Measurements from ENCODE around the gene SMYD3. TPM values are rescaled to one million over a fixed set of nuclear protein-coding genes. Genes with fewer than 3 reads are reported as not detected.
"Not testable (repeated sequence)": the region's sequence is repeated elsewhere in the genome, so short reads cannot be mapped to it uniquely, and the experiment has no call there.

Gene SMYD3
- total RNA-seq, 1 experiment from 2014 or later = 44.5 TPM

DNA sequence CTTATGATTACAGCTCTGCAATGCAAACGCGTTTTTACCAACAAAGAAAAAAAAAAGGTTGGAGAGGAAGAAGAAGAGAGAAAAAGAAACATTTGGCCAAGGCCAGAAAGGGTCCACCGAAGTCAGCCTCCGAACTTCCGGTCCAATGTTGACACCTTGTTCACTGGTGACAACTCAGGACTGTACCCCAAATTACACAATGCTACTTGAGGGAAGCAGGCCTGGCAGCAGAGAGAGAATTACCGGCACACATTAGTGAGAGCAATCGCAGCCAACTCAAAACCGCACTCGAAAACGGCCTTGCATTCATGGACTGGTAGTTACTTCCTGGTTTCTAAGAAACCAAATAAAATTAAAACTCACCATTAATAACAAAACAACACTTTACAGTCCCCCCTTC, 699.8 kb downstream of the SMYD3 start:
- DNase-seq (ENCODE audit: low spot score) = no peak

DNA sequence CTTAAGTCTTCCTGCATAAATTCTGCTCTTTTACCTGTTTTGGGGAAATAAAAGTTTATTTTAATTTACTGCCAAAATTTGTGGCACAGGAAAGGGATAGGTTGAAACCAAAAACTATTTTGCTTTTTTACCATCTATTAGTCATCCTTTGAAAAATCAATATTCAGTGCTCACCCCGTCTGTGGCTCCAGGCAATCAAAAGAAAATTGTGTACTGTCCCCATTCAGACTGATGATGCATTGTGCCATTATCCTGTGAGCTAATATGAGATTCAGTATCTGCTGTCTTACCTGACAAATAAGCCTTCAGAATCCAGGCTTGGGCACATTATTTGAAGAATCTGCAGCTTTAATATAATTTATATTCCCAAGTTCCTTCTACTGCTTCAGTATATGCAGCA, 701.5 kb downstream of the SMYD3 start:
- DNase-seq (ENCODE audit: low spot score) = no peak

DNA sequence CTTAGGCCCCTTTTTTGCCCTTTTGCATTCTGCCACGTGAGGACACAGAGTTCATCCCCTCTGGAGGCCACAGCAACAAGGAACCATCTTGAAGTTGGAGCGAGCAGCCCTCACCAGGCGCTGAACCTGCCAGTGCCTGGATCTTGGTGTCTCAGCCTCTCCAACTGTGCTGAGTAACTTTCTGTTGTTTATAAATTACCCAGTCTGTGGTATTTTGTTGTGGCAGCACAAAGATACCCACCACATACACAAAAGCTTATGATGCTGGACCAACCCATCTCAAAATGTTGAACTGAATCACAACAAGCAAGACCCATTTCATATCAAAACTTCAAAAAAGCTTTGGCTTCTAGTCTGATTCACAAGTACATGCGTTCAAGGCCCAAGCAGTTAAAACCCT, 702.4 kb downstream of the SMYD3 start:
- no peak for DNase-seq (ENCODE audit: low spot score)

DNA sequence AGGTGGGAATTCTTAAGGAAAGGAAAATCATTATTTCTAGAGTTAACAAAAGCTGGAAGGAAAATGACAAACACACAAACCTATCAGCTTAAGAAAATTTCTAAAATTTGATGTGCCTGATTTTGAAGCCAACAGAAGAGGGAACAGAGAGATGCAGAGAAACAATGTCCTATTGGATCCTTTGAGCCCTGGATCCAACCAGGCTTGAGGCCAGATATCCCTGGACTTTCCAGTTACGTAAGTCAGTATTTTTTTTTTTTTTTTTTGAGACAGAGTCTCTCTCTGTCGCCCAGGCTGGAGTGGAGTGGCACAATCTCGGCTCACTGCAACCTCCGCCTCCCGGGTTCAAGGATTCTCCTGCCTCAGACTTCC, 703.4 kb downstream of the SMYD3 start:
- no peak for DNase-seq (ENCODE audit: low spot score)

DNA sequence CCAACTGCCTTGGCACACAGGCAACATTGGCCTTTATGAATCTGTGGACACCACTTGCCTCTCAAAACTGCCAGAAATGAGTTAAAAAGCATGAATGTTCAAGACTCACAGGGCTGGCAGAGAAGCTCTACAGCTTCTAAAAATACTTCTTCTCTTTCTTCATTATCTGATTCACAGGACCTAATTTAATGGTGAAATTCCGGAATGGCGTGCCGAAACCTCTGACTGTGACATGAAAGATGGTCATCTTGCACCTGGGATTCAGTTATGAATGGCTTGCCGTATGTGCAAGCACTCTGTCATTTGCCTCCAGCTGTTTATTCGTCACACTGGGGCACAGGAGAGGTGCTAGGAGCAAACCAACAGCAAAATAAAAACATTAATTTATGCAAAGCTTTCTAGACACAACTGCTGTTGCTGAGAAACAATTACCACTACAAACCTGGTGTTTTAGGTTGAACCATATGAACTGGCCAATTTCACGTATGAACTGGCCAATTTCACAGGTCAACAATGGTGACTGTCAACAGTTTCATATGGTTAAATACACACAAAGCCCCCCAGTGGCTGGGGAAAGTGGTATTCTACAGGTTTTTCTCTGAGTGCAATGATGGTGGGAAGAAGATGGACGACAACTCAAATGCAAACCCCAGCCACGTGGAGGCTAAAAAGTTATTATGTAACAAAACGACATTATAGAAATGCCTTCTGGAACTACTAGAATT, 704.0 kb downstream of the SMYD3 start:
- peak; percentile 58 for DNase-seq (ENCODE audit: low spot score)

DNA sequence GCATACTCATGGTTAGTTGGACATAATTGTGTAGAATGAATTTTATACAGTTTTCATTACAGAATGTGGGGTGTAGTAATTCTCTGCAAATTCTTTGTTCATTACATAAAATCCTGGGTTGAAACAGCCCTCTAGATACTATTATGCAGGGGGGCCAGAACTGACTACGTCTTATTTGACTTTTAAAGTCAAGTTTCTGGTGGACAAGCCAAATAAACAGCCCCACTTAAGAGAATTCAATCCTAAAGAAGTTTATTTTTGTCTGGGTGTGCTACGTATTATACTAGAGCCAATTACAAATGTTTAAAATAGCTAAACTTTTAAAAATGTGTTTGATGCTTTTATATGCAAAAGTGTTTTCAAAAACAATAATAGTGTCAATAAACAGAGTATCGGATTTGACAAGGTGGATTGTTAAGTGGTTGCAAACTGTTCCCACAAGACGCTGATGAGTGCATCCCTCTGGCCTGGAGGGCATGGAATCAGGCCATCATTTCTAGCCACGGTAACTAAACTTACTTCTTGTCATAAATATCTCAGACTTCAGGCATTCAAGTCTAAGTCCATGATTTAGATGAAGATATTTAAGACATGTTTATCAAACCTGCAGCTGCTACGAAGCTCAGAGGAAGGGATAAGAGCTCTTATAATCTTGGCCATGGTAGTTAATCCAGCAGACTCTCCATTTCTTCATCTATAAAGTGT, 706.0 kb downstream of the SMYD3 start:
- no peak for DNase-seq (ENCODE audit: low spot score)

DNA sequence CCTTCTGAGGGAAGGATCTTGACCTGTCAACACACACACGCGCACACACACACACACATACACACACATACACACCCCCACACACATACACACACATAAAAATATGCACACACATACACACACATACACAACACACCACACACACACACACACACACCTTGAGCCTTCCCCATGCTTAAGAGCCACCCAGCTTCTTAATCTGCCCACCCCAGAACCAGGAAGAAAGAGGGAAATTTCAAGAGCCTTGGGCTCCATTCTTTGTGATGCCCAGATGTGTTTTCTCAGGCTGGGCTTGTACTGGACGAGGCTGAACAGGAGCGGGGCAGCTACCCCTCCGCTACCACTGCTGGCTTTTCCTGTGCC, 708.7 kb downstream of the SMYD3 start:
- DNase-seq (ENCODE audit: low spot score) = no peak

DNA sequence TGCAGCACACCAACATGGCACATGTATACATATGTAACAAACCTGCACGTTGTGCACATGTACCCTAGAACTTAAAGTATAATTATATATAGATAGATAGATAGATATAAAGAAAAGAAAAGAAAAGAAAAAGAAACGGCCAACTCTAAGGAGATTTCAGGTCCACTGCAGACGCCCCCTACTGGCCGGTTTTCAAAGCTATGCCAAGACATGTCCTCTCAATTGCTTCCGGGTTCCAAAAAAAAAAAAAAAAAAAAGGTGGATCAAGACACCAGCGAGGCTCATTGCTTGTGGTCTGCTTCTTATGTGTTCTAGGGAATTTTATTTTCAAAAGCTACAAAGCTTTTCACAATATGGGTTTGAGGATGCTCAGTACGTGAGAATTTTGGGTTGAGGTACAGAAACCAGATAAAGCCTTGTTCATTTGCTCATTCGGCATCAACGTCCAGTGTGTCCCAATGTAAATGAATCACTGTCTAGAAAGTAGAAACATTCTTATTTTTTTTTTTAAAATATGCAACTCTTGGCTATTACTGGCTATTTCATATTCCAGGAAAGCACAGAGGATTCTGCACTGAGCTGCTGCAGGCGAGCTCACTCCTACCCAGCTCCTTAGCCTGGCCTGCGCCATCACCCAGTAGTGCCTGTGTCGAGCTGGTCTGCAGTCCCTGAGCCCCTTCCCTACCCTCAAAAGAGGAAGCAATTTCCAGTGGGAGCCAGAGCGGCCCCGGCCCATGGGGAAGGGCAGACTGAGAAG, 709.3 kb downstream of the SMYD3 start:
- DNase-seq (ENCODE audit: low spot score) = peak; percentile 19

DNA sequence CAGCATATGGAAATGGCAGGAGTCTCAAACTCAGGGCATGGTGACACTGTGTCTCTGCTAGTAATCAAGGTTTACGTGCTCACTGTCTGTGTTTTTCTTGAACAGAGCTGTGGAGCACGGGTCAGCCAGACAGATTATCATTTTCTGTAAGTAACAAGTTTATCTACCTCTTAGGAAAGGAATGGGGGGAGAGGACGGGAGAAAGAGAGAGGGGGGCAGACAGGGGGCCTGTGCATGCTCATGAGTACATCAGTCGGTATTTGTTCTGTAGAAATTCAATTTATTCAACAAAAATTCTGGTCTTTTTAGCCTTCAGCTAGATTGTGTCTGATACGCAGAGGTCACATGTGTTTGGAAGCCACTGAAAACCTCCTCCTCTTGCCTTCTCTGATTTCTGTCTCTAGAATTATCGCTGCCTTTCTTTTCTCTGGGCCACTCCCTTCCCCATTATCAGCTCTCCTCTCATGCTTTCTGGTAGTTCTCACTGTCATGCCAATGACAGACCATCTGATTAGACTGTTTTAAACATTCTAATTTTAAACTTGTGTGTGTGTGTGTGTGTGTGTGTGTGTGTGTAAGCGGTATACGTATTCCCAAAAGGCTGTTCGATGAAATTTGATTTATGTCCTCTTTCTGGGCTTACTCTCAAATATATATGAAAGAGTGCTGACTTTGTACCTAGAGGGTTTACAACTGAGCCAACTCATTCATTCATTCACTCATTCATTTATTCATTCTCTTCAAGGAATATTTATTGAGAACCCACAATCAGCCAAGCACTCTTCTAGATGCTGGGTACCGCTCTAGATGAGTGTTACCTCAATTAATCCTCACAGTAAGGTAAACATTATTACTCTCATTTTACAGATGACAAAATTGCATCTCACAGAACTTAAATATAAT, 715.4 kb downstream of the SMYD3 start:
- no peak for DNase-seq (ENCODE audit: low spot score)

DNA sequence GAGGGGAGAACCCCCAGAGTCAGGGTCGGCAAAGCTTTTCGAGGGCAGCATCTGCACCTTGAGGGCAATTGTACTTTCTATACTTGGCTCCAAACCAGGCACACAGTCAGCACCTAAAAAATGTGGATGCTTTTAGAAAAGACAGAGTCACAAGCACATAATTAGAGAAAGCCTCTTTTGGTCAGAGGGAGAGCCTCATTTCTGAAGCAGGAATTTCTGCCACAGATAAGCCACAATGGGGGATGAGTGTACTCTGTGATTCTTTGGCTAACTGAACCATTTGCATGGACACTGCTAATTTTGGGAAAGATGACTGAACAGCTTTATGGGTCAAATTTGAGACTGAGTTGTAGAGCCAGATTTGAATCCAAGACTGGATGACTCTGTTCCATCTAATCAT, 716.6 kb downstream of the SMYD3 start:
- peak; percentile 60 for DNase-seq (ENCODE audit: low spot score)

DNA sequence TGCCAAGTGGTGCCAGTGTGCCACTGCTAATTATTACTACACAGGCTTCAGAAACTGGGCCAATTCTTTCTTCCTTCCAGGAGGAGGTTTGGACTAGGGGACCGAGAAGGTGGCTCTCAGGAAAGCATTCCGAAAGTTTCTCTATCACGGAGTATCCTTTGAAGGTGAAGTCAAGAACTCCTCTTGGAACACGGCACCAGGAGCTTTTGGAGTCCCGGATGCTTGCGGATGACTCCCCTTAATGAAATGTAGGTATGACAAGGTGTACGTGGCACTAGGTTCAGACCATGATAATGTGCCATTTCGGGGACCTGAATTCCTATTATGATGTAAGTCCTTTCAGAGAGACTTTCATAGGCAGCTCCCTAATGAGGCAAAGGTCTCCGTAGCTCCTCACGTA, 718.2 kb downstream of the SMYD3 start:
- DNase-seq (ENCODE audit: low spot score) = no peak

DNA sequence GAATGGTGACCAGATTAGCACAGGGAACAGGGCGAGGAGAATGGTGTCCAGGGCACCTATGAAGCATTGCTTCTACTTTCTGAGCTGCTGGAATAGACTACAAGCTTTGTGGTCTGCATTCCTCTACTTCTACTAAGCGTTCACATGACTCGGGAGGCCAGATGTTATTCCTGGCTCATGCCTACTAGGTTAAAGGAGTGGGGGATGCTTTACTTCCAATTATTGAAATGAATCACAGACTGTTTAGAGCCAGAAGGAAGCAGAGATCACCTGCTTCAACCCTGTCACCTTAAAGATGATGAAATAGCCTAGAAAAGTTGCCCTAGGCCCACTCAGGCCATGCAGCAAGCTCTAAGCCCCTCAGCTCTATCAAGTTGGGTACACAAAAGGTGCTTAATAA, 718.8 kb downstream of the SMYD3 start:
- DNase-seq (ENCODE audit: low spot score) = peak; percentile 98

DNA sequence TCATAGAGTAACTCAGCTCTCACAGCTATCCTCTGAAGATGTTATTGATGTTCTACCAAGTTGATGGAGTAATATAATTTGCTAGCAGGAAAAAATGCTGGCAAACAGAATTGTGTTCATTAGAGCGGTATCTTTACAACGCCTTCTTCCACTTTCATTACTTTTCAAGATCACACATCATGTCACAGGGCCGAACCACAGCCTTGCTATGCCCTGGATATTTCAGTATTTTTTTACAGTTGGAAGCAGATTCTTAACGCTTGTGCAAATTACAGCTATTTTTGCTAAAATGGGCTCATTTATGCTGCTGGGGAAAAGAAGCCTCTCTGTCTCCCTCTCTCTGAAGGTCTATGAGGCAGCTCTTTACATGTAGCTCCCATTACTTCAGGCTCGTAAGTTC, 720.1 kb downstream of the SMYD3 start:
- DNase-seq (ENCODE audit: low spot score) = no peak

DNA sequence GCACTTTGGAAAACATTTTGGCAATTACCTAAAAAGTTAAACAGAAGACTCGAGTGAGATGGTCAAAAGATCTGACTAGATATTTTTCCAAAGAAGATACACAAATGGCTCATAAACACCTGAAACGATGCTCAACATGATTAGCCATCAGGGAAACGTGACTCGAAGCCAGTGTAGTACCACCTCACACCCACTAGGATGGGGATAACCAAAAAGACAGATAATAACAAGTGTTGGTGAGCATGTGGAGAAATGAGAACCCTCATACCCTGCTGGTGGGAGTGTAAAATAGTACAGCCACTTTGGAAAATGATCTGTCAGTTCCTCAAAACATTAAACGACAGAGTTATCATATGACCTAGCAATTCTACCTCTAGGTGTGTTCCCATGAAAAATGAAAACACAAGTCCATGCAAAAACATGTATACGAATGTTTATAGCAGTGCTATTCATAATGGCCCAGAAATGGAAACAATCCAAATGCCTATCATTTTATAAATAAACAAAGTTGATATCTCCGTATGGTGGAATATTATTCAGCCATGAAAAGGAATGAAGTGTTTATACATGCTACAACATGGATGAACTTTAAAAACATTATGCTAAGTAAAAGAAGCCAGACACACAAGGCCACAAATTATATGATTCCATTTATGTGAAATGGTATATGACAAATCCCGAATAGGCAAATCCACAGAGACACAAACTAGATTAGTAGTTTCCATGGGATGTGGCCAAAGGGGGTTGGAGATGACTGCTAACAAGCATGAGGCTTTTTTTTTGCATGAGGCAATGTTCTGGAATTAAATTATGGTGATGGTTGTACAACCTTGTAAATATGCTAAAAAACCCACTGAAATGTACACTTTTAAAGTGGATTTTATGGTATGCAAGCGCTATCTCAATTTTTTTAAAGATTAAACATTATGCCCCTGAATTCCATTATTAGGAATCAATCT, 727.0 kb downstream of the SMYD3 start:
- DNase-seq (ENCODE audit: low spot score) = no peak

DNA sequence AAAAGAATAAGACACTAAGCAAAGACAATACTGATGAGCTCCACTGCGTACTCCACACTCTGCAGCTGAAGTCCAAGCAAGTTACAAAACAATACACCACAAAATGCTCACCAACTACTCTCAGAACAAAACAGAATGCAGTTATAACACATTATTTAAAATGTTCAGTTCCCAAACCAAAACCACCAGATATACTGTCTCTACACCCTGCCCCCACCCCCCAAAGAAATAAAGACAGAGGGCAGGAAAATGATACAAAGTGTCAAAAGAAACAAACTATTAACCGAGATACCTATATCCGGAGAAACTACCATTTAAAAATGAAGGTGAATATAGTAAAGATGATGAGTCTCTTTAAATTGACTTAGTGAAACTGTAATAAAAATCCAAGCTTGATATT, 729.3 kb downstream of the SMYD3 start:
- no peak for DNase-seq (ENCODE audit: low spot score)

DNA sequence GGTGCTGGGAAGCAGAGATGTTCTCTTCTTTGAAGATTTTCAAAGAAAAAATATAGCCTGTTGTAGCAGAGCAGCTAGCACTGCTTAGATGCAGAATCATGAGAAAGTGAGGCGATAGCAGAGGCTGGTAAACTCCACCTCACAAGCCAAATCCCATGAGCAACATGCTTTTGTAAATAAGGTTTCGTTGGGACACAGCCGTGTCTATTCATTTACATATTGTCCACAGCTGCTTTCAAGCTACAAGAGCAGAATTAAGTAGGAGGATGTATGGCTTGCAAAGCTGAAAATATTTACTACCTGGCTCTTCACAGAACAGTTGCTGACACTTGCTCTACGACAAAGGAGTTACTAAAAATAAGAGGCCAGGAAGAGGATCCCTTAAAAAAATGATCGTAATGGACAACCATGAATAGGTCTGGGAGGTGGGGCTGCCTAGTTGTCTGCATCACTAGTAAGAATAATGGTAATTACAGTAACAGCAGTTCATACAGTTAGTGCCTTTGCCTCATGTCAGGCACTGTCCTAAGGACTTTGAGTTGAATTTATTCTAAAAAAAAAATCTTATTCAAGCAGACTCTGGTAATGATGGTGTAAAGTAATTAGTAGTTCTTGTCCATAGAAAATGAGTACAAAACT, 730.3 kb downstream of the SMYD3 start:
- no peak for DNase-seq (ENCODE audit: low spot score)

DNA sequence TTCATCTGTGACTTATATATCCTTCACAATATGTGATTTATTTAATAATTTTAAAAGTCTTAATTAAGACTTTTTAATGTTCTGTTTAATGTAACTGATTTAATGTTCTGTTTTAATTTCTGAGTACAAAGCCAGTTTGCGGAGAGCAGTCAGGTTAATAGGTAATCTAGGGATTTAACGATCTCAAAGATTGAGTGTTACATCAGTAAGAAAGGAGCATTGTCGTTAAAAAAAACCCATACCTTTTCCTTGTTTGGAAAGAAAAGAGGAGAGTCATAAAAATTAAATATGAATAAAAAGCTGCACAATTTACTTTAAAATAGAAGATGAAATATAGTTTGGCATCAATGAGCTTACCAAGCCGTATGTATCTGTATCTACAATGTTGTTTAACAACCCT, 730.9 kb downstream of the SMYD3 start:
- no peak for DNase-seq (ENCODE audit: low spot score)

DNA sequence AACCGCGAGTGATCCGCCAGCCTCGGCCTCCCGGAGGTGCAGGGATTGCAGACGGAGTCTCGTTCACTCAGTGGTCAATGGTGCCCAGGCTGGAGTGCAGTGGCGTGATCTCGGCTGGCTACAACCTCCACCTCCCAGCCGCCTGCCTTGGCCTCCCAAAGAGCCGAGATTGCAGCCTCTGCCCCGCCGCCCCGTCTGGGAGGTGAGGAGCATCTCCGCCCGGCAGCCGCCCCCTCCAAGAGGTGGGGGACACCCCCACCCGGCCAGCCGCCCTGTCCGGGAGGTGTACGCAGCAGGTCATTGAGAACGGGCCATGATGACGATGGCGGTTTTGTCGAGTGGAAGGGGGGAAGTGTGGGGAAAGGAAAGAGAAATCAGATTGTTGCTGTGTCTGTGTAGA, 732.1 kb downstream of the SMYD3 start:
- DNase-seq (ENCODE audit: low spot score) = not testable (repeated sequence)

DNA sequence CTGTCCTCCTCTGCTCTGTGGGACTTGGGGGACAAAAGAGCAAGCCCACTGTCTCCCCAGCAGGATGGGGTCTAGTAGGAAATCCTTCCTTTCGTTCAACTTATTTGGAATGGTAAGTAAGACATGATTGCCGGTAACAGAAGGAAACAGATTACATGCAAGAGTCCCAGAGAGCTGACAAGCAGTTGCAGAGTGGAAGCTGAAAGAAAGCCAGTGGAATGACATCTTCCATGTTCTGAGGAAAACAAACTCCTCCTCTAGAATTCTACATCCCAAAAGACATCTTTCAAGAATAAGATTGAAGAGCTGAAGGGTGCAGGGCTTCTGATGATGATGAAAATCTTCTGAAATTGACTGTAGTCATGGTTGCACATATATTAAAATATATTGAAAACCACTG, 732.9 kb downstream of the SMYD3 start:
- no peak for DNase-seq (ENCODE audit: low spot score)

DNA sequence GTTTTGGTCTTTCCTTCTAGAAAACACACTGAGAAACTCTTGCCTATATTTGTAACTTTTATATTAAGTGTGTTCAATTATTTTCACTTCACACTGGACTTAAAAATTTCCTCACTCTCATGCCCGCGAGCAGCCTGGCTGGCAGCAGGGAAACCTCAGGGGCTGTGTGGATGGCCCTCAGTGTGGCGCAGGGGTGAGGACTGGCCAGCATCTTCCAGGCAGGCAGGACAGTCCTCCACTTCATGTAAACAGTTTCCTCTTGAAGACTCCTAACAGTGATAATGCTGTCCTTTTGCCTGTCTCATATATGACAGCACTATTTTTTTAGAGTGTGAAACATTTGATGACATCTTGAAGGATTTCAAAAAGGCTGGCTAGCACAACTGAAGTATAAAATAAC, 733.7 kb downstream of the SMYD3 start:
- no peak for DNase-seq (ENCODE audit: low spot score)

Measured in A172 (cell line).